Fibroblast of the conjunctiva (primary cell): ENCODE data around the gene COP1.
"Not testable (repeated sequence)": the region's sequence is repeated elsewhere in the genome, so short reads cannot be mapped to it uniquely, and the experiment has no call there.

Experiments
- DNase-seq: peaks from one replicate; pipeline ENCODE4 v3.0.0-alpha.2; 2010; ENCODE audit warnings: low read depth

The COP1 gene

GRCh38 chr1:176206961-176207902, at the start of gene COP1:
Gene COP1 (minus strand): TSS chr1:176207286. CDS start chr1:176206978, 308 bp downstream.
- DNase-seq = peak; percentile 87

GRCh38 chr1:176252191-176252590, 45.1 kb upstream of the COP1 start:
- DNase-seq = no peak

- DNase-seq = no peak
These were observed 37.8 kb upstream of the COP1 start for GRCh38 chr1:176244851-176245250.

GRCh38 chr1:176243746-176244145, 36.7 kb upstream of the COP1 start:
- peak; percentile 13 for DNase-seq

GRCh38 chr1:176241385-176242015, 34.4 kb upstream of the COP1 start:
- DNase-seq = peak; percentile 81

GRCh38 chr1:176233657-176234056, 26.6 kb upstream of the COP1 start:
- not testable (repeated sequence) for DNase-seq

- no peak for DNase-seq
These were observed 20.5 kb upstream of the COP1 start for GRCh38 chr1:176227579-176227978.

- DNase-seq = no peak
These were observed 18.8 kb upstream of the COP1 start for GRCh38 chr1:176225911-176226310.

GRCh38 chr1:176225479-176225875, 18.4 kb upstream of the COP1 start:
- DNase-seq = no peak

GRCh38 chr1:176222196-176222595, 15.1 kb upstream of the COP1 start:
- DNase-seq = no peak

GRCh38 chr1:176220100-176220689, 13.1 kb upstream of the COP1 start:
- no peak for DNase-seq

- no peak for DNase-seq
These were observed 10.5 kb upstream of the COP1 start for GRCh38 chr1:176217461-176218099.

GRCh38 chr1:176216031-176216430, 8.9 kb upstream of the COP1 start:
- DNase-seq = no peak

GRCh38 chr1:176211396-176212165, 4.5 kb upstream of the COP1 start:
- no peak for DNase-seq

- no peak for DNase-seq
These were observed 948 bp upstream of the COP1 start for GRCh38 chr1:176208034-176208433.

GRCh38 chr1:176206006-176206960, 803 bp downstream of the COP1 start:
- DNase-seq = no peak

- DNase-seq = no peak
These were observed 1.7 kb downstream of the COP1 start for GRCh38 chr1:176205332-176205914.

- DNase-seq = not testable (repeated sequence)
These were observed 2.4 kb downstream of the COP1 start for GRCh38 chr1:176204655-176205054.

GRCh38 chr1:176203735-176204134, 3.4 kb downstream of the COP1 start:
- no peak for DNase-seq

GRCh38 chr1:176201568-176201967, 5.5 kb downstream of the COP1 start:
- no peak for DNase-seq
